ENCODE results near the gene TMEM209.

Gene TMEM209

DNA sequence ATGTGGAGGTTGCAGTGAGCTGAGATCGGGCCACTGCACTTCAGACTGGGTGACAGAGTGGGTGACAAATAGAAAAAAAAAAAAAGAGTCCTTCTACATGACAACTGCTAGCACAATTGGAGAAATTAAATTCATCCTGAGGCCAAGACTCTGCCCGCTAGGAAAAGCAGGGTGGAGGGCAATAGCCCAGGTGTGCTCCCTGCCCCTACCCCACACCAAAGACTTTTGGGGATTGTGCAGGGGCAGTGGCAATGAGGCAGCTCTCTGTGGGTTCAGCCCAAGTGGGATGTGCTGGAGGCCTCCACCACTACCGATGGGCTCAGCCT lies 61.3 kb downstream of the TMEM209 start:
- DNase-seq (ENCODE audit: low read depth), result no peak

DNA sequence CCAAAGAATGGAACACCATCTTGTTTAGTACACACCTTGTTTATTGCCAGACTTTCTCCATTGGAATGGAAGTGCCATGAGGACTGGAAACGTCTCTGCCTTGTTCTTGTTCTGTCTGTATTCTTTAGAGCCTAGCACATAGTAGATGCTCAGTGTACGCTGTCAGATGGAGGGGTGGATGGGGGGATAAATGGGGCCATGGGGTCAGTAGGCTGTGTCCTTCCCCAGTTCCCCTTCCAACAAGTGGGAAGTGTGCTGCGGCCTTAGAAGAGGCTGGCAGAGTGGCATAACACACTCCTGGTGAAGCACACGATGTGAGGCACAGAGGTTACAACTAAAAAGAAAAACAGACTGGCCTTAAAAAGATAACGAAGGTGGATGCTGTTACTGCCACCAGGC lies 61.9 kb downstream of the TMEM209 start:
- no peak for DNase-seq (ENCODE audit: low read depth)

GRCh38 chr7:130142654-130143333 lies 62.4 kb downstream of the TMEM209 start:
- no peak for DNase-seq (ENCODE audit: low read depth)

DNA sequence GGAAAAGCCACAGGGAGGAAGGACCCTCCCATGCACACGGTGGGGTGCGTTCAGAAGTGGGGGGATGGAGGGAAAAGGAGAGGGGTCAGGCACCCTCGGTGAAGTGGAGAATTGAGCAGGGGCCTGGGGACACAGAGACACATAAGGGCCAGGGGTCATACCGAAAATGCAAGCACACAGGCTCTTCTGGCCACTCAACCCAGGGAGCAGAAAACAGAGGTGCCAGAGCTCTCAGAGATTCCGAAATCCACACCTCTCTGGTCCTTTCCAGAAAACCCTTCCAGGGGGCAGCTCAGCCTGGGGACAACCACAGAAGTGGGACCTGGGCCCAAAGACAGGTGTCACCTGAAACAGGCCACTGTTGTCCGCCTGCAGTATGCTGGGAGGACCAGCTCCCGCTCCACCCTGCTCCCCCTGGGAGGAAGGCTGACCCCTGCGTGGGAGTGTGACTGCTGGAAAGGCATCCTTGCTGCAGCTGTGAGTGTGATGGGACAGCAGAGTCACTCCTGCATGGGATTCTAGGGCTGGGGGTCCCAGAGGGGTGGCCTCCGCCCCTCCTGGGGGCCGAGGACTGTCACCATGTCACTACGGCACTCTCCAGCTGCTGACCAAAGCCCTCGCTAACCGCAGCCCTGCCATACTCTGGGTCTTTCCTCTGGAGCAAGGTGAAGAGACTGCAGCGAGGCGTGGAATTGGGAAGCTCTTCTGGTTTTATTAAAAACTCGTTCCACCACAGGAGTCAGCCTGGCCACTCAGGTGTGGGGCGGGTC lies 63.1 kb downstream of the TMEM209 start:
- DNase-seq (ENCODE audit: low read depth), result no peak

GRCh38 chr7:130141161-130141883 lies 63.9 kb downstream of the TMEM209 start:
- peak; percentile 59 for DNase-seq (ENCODE audit: low read depth)

DNA sequence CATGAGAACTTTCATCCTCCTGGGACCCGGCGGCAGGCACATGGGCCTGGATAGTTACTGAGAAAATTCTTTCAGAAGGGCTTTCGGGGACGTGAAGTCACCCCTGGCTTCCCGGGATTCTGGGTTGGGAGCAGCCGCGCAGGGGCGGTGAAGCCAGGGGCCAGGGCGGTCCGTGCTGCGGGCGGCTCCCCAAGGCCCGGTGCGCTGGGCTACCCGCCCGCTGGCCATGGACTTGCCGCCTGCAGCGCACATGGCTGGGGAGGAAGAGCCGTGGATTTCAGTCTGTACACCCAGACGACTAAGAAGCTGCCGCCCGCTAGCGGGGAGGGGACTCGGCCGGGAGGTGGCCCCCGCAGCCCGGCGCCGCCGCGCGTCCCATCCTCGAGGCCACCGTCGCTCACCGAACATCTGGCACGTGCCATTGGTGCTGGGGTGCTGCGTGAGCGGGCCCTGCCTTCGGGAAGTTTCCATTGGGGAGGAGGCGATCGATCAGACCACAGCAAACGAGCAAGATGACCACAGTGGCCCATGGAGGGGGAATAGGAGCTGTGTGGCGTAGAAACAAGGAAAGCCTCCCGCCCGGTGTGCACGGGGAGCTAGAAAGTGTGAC lies 64.5 kb downstream of the TMEM209 start:
- DNase-seq (ENCODE audit: low read depth), result no peak

DNA sequence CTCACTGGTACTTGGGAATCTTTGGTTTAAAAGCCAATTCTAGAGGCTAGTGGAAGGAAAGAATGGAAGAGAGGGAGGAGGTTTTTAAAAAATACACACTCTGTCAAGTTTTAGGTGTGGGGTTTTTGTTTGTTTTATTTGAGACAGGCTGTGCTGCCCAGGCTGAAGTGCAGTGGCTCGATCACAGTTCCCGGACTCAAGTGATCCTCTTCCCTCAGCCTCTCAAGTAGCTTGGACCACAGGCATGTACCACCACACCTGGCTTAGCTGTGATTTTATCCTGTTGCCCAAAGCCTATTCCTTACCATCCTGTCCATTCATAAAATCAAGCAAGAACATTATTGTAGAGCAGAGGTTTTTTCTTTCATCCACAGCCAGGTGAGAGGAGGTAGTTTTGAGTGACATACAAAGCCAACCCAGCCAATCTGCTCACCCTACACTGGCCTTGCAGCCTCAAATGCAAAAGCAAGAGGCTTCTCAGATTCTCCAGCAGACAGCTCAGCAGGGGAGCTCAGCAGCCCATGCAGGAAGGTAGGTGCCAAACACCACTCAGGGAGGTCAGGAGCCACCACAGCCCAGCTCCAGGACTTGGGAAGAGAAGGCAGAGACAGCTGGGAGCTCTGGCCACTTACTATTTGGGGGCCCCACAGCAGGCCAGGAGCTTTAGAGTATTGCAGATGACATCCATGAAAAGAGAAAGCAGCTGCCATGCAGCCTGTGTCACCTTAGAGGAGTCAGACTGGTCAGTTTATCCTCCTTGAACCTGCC lies 65.8 kb downstream of the TMEM209 start:
- no peak for DNase-seq (ENCODE audit: low read depth)

GRCh38 chr7:130137207-130137606 lies 68.0 kb downstream of the TMEM209 start:
- no peak for DNase-seq (ENCODE audit: low read depth)

- no peak for DNase-seq (ENCODE audit: low read depth)
These were observed 68.5 kb downstream of the TMEM209 start for GRCh38 chr7:130136579-130137167.

GRCh38 chr7:130135208-130136205 lies 69.7 kb downstream of the TMEM209 start:
- no peak for DNase-seq (ENCODE audit: low read depth)

DNA sequence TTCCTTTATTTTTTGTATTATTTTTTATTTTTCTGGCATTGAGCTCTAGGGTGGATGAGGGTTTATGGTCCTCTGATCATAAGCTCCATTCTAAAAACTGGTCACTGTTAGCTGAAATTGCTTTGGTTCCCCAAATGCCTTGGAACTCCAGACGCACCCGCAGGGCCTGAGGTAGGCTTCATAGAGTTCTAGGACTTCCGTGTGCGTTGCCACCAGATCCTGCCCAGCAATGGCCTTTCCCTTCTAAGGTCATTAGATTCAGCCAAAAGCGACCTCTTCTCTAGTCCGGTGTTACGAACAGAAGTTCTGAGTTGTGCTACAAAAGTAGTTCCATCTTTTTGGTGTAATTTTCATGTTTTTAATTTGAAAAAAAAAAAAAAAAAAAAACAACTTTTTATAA lies 70.5 kb downstream of the TMEM209 start:
- DNase-seq (ENCODE audit: low read depth), result no peak

- DNase-seq (ENCODE audit: low read depth), result no peak
These were observed 71.0 kb downstream of the TMEM209 start for GRCh38 chr7:130134106-130134636.

DNA sequence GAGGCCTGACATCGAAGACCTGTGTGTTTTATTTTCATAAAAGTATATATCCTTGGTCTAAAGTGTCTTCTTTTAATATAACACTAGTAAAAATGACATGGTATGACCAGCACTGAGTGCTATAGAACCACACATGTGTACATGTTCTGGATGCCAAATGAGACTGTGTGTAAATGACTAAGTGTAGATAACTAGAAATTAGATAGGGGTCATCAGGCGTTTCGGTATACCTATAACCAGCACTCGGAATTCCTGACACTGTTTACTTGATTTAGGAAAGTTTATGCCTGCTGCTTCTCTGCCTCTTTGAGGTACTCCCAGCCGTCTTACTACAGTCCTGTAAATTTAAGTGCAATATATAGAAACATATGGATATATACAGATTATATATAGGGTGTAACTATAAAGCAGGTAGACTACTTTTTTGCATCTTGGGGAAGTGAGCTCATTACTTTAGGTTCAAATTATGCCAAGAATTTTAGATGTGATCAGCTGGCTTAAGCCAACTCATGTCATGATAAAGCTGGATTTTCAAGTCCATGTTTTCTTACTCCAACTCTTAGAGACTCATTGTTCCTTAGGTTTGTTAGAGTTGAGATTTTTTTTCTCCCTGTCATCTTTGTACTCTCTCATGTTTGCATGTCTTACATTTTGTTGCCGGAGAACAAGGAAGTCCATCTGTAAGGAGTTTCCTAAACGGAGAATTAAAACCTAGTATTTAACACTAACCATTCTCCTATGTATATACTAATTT lies 72.0 kb downstream of the TMEM209 start:
- no peak for DNase-seq (ENCODE audit: low read depth)

GRCh38 chr7:130131964-130132875 lies 73.0 kb downstream of the TMEM209 start:
- no peak for DNase-seq (ENCODE audit: low read depth)

DNA sequence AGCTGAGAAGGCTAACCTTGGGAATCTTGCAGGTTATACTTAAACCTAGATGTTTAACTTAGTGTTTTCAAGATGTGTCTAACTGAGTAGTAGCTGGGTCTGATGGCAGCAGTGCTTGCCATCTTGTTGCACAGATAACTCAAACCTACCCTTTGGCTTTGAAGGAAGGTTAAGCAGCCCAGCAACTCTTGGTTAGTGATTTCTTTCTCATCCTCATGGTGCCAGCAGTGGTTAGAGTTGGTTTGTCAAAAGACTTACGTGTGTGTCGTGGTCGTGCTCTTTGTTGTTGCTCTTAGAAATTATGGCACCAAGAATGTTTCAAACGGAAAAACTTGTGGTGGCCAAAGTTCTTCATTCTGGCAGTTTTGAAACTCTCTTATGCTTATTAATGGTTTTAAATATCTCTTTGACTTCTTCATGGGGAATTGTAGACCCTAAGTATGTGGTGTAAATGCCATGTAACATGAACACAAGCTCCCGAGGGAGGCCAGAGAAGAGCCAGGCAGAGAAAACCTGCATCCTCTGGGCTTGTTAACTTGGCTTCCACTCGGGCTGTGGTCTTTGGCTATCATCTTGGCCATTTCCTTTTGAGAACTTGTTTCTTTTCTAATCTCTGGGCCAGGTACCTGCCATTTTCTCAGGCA lies 73.9 kb downstream of the TMEM209 start:
- DNase-seq (ENCODE audit: low read depth), result no peak

- no peak for DNase-seq (ENCODE audit: low read depth)
These were observed 76.2 kb downstream of the TMEM209 start for GRCh38 chr7:130129011-130129411.

- DNase-seq (ENCODE audit: low read depth), result peak; percentile 33
These were observed 77.3 kb downstream of the TMEM209 start for GRCh38 chr7:130127821-130128317.

All from stromal cell of bone marrow (primary cell).